ENCODE results near the gene SHC2.

SHC2 gene

GRCh38 chr19:474126-475078 lies 13.6 kb upstream of the SHC2 start:
- intact Hi-C loops (cut with DNase I): no loop called here
- peak in 2 of 10 donors; percentile 58 to 74 for DNase-seq

GRCh38 chr19:472005-472858 lies 11.4 kb upstream of the SHC2 start:
- DNase-seq: no peak
- intact Hi-C loops (cut with DNase I): no loop called here

GRCh38 chr19:470701-471100 lies 9.9 kb upstream of the SHC2 start:
- intact Hi-C loops (cut with DNase I): no loop called here
- DNase-seq: peak in 1 of 10 donors; percentile 62

GRCh38 chr19:469833-470232 lies 9.0 kb upstream of the SHC2 start:
- intact Hi-C loops (cut with DNase I): no loop called here
- no peak for DNase-seq

GRCh38 chr19:468587-469256 lies 7.9 kb upstream of the SHC2 start:
- intact Hi-C loops (cut with DNase I): no loop called here
- DNase-seq: peak in 1 of 10 donors; percentile 64

GRCh38 chr19:467554-467953 lies 6.7 kb upstream of the SHC2 start:
- peak in 1 of 10 donors; percentile 60 for DNase-seq
- intact Hi-C loops (cut with DNase I): no loop called here

GRCh38 chr19:465056-465816 lies 4.4 kb upstream of the SHC2 start:
- intact Hi-C loops (cut with DNase I): no loop called here
- DNase-seq: no peak

- intact Hi-C loops (cut with DNase I): no loop called here
- DNase-seq: peak in 1 of 10 donors; percentile 55
Measured at GRCh38 chr19:464208-464545, 3.3 kb upstream of the SHC2 start.

GRCh38 chr19:463483-464207 lies 2.8 kb upstream of the SHC2 start:
- peak in 1 of 10 donors; percentile 68 for DNase-seq
- intact Hi-C loops (cut with DNase I): no loop called here

GRCh38 chr19:461721-462551 lies 1.1 kb upstream of the SHC2 start:
- intact Hi-C loops (cut with DNase I): no loop called here
- peak in 7 of 10 donors; percentile 43 to 94 (median 62) for DNase-seq

- peak; percentile 61 to 96 (median 73) for DNase-seq
- intact Hi-C loops (cut with DNase I): no loop called here
Measured at GRCh38 chr19:459724-460511, 915 bp downstream of the SHC2 start.

GRCh38 chr19:458091-459042 lies 2.5 kb downstream of the SHC2 start:
- peak in 2 of 10 donors; percentile 62 to 72 for DNase-seq
- intact Hi-C loops (cut with DNase I): no loop called here

- intact Hi-C loops (cut with DNase I): no loop called here
- DNase-seq: peak in 2 of 10 donors; percentile 29 to 67
Measured at GRCh38 chr19:457636-458035, 3.2 kb downstream of the SHC2 start.

- intact Hi-C loops (cut with DNase I): no loop called here
- peak in 2 of 10 donors; percentile 25 to 75 for DNase-seq
Measured at GRCh38 chr19:456547-457110, 4.2 kb downstream of the SHC2 start.

GRCh38 chr19:455851-456546 lies 4.8 kb downstream of the SHC2 start:
- intact Hi-C loops (cut with DNase I): no loop called here
- DNase-seq: peak in 2 of 10 donors; percentile 68 to 69

Measured in posterior cingulate gyrus (tissue), 11 donors.